Stimulated activated CD4-positive, alpha-beta T cell treated with anti-CD3 and anti-CD28 coated beads, Interleukin-2, amount 100 ng/mL, for 48 hours (primary cell): Measurements from ENCODE around the gene PEAK3.

Source experiments
- DNase-seq, 2 donors: peaks; one replicate each; pipeline ENCODE4 v3.0.0-alpha.2; 2020

PEAK3 gene

GRCh38 chr19:2235381-2236063 lies 46.5 kb downstream of the PEAK3 start:
- DNase-seq: no peak

DNA sequence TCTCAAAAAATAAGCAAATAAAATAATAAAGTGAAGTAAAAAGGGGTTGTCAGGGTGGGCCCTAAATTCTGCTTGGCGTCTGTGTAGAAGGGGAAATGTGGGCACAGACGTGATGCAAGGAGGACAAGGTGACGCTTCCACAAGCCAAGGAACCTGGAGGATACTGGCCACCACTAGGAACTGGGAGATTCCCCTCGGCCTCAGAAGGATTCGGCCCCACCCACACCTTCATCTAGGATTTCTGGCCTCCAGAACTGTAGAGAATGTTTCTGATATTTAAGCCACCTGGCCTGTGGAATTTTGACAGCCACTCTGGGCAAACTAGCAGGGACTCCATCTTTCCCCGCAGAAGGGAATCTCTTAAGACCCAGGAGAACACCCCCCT lies 47.0 kb downstream of the PEAK3 start:
- no peak for DNase-seq

- DNase-seq: no peak
These were observed 48.2 kb downstream of the PEAK3 start for GRCh38 chr19:2233601-2234280.

DNA sequence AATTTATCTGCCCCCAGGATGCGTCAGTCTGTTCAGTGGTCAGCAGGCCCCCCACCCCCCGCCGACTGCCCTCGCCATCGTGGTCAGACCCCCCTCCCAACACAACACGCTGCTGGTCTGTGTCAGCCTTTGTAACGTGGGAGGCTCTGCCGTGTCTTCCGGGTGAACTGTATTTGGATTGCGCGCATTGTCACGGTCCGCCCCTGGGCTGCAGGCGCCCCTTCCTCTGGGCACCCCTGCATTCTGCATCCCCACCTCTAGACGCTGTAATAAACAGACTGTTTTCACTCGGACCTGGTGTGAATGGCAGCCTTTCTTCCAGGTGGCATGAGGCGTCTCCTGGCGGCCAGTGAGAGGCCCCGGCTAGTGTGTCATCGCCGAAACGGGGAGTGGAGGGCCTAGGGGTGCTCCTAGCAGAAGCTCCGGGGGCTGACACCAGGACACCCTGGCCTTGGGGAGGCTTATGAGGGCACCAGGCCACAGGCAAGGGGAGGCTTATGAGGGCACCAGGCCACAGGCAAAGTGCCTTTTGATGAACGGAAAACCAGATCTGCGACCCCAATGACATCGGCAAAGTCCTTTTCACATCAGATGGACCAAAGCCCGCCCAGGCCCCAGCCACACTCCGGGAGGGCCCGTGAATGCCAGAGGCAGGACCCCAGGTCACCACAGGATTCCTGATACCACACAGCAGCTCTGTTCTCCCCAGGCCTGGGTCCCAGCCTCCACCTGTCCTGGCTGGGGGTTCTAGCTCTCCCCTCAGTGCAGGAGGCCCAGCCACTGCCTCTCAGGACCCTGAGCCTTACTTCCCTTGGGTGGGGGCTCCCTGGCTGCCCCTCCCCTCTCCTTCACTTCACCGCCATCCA lies 49.5 kb downstream of the PEAK3 start:
- DNase-seq: no peak

- DNase-seq: no peak
These were observed 50.3 kb downstream of the PEAK3 start for GRCh38 chr19:2231621-2232221.

GRCh38 chr19:2230807-2231533 lies 51.0 kb downstream of the PEAK3 start:
- DNase-seq: no peak

DNA sequence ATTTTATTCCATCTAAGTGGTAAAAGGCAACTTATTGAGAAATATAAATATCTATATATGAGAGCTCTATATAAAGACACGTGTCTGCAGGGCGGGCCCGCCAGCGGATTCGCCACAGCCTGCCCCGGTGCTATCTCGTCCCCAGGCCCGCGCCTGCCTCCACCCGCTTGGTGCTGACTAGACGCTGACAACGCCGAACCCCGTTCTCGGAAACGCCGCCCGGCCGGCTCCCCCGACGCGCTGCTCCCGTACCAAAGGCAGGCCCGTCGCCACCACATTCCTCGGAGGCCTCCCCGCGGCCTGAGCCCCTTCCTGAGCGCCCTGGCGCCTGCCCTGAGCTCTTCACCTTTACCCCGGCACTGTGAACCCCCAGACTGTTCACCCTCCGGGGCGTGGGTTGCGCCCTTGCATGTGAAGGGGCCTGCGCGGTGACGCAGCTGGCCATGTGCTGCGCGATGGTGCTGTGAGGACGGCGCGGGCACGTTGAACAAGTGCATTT lies 51.9 kb downstream of the PEAK3 start:
- no peak for DNase-seq

DNA sequence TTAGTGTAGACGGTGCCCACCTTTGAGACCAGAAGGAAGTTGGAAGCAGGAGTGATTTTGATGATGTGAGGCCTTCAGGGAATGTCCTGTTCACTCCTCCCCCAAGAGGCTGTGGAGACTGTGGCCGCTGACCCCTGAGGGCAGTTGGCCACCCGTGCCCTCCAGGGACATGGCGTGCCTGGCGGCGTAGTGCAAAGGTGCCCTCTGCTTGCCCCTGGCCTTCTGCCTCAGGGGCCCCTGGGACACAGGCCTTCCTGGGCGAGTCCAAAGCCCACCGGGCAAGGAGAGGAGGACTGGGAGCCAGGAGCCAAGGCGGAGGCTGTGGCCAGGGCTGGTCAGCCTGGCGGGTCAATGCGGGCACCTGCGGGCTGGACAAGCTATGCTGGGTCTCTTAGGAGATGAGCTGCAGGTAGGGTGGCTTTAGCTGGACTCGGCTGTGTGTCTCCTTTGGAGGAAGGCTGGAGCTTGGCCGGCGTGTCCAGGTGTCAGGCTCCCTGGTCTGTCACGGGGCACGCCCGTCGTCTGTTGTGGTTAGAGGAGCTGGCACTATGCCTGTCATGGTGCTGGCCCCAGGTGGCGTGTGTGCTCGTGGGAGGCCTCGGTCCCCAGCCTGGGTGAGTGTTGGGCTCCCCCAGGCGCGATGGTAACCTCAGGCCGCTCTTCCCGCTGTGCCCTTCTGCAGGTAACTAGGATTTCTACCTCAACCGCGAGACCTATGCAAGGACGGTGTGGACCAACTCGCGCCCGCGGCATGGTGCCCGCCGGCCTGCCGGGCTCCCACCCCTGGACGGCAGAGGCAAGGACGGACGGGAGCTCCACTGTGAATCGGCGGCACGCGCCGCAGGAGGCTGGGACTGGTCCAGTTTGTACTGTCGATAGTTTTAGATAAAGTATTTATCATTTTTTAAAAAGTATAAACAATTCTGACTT lies 52.6 kb downstream of the PEAK3 start:
- DNase-seq: no peak

DNA sequence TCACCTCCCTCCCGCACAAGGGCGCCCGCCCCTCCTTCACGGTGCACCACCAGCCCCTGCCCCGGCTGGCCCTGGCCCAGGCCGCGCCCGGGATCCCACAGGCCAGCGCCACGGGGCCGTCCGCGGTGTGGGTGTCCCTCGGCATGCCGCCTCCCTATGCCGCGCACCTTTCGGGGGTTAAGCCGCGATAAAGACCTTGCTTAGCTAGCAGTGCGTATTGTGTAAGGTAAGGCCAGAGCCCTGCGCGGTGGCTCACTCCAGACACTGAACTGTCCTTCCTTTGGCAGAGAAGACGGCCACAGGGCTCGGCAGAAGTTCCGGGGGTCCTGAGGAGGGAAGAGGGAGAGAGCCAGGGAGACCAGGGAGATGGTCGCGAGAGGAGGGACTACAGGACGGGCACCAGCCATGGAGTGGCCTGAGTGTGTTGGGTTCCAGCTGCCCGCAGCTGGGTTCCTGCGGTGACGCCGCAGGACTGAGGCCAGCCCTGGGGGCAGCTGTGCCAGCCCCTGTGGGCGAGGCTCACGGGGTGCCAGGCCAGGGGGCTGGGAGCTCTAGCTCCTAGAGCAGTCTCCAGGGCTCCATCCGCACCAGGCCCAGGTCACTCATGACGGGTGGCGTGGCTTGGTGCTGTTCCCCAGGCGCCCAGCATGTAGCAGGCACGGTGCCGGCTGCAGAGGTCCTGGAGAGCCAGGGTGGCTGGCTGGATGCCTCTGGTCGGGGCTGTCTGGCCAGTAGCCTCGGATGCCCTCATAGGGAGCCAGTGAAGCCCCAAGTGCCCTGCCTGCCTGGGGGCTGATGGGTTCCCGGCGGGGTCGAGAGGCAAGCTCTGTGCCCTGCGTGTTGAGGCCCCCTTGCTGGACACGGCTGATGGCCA lies 53.6 kb downstream of the PEAK3 start:
- no peak for DNase-seq

GRCh38 chr19:2227415-2228156 lies 54.4 kb downstream of the PEAK3 start:
- DNase-seq: no peak

DNA sequence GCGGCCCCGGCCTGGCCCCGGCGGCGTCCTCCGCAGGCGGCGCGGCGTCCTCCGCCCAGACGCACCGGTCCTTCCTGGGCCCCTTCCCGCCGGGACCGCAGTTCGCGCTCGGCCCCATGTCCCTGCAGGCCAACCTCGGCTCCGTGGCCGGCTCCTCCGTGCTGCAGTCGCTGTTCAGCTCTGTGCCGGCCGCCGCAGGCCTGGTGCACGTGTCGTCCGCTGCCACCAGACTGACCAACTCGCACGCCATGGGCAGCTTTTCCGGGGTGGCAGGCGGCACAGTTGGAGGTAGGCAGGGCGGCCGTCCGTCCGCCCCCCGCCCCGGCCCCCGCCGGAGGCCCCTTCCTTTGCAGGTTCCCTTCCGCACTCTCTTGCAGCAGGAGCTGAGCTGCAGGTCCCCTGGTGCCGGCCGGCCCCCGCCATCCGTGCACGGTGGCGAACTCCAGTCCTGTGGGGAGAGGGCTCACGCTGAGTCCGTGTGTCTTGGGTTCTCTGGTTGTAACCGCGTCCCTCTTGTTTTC lies 55.1 kb downstream of the PEAK3 start:
- DNase-seq: no peak

GRCh38 chr19:2226051-2226839 lies 55.7 kb downstream of the PEAK3 start:
- no peak for DNase-seq

- no peak for DNase-seq
These were observed 56.4 kb downstream of the PEAK3 start for GRCh38 chr19:2225415-2226050.

- no peak for DNase-seq
These were observed 57.1 kb downstream of the PEAK3 start for GRCh38 chr19:2224754-2225349.
